D721Med (cell line): ENCODE measurements around the gene PRRX2.
A peak's percentile ranks its signal among the peaks of the same experiment; 100 is the strongest.

Experiments
- DNase-seq: peaks from one replicate; pipeline ENCODE4 v3.0.0; 2011; ENCODE audit warnings: low spot score; ENCODE audit not compliant: insufficient read length
- FAIRE-seq: peaks from 2 replicates; lab custom pipeline; 2011; peaks lifted over from hg19 to GRCh38; lab: Jason Lieb, UNC
- CTCF ChIP-seq: IDR thresholded peaks from 2 replicates; pipeline ENCODE4 v1.5.1; 2012; ENCODE audit warnings: mild to moderate bottlenecking, control low read depth; ENCODE audit not compliant: insufficient read depth; ENCODE audit errors: missing control alignments

Gene PRRX2

DNA sequence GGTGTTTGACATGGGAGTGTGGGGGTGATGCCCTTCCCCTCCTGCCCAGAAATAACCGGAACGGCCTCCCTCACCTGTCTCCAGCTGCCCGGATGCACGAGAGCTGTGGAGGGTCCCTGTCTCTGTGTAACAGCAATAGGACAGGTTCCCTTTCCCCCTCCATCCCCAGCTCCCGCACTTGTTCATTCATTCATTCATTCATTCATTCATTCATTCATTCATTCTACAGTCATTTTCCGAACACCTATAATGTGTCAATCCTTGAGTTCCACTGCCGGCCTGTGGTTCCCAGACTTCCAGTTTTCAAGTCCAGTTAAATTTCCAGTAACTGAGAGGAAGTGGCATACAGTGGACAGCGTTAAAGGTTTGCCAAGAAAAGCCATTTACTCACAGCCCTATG is 7.3 kb downstream of the PRRX2 start:
- FAIRE-seq: no peak
- no peak for TF ChIP-seq CTCF

GRCh38 chr9:129673602-129674001 is 8.2 kb downstream of the PRRX2 start:
- no peak for FAIRE-seq
- TF ChIP-seq CTCF: no peak
- DNase-seq: no peak

More for the DNA sequence above, 7.3 kb downstream of the PRRX2 start:
- DNase-seq: no peak

GRCh38 chr9:129674229-129674628 is 8.8 kb downstream of the PRRX2 start:
- FAIRE-seq (no peak), DNase-seq (no peak)
- no peak for TF ChIP-seq CTCF

DNA sequence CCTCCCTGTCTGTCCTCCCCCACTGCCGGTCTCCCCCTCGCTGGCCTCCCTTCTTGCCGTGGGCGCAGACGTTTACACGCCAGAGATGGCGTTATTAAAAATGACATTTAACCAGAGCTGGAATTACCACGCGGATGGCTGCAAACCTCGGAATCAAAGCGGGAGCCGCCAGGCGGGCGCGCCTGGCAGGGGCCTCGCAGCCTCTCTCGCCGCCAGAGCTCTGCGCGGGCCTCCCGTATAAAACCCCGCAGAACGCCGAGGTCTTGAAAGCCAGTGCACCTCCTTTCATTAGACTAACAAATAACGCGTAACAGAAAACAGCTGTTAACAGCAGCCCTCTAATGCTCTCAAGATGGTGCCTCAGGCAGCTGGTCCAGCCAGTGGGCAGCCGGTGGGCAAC is 10.2 kb downstream of the PRRX2 start:
- DNase-seq (no peak), FAIRE-seq (no peak)
- no peak for TF ChIP-seq CTCF

DNA sequence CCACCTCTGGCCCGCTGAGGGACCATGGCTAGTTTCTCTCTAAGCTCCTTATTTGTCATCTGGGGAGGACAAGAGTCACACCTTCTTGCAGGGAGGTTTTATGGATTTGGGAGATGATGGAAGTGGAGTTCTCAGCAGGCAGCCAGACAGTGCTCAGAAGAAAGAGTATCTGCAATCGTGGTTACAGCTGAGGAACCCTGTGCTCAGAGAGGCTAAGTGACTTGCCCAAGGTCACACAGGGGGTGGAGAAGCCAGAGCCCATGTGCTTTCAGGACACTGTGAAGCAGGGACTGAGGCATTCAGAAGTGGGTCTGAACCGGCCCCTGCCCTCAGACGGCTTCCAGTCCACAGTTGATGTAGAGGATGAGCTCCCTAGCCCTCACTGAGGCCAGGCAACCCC is 10.8 kb downstream of the PRRX2 start:
- DNase-seq (no peak), FAIRE-seq (no peak)
- no peak for TF ChIP-seq CTCF

GRCh38 chr9:129676975-129677374 is 11.5 kb downstream of the PRRX2 start:
- TF ChIP-seq CTCF: peak; percentile 55
- FAIRE-seq: peak; percentile 86
- DNase-seq: peak; percentile 97

DNA sequence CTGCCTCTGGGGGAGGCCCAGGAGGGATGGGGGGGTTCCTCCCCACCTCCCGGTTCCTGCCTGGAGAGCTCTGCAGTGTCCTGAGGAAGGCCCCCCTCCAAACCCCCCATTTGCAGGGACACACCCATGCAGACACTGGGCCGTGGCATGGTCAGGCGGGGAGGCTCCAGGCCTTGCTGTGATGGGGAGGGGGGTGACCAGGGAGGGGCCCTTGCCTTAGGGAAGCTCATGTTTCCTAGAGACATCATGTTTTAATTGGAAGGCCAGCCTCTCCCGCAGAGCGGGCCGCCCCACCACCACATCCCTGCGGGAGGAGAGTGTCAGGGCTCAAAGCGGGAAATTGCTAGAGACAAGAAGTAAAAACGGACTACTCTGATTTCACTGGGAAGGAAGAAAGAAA is 12.0 kb downstream of the PRRX2 start:
- no peak for DNase-seq
- no peak for TF ChIP-seq CTCF
- no peak for FAIRE-seq
